ENCODE results near the gene CDH4. TPM values are rescaled to one million over a fixed set of nuclear protein-coding genes. Genes with fewer than 3 reads are reported as not detected.

The CDH4 gene
- polyA plus RNA-seq, 1 donor (not counting 4 experiments of a cell fraction or from before 2014, with no cell fraction given), result 2.2 TPM

DNA sequence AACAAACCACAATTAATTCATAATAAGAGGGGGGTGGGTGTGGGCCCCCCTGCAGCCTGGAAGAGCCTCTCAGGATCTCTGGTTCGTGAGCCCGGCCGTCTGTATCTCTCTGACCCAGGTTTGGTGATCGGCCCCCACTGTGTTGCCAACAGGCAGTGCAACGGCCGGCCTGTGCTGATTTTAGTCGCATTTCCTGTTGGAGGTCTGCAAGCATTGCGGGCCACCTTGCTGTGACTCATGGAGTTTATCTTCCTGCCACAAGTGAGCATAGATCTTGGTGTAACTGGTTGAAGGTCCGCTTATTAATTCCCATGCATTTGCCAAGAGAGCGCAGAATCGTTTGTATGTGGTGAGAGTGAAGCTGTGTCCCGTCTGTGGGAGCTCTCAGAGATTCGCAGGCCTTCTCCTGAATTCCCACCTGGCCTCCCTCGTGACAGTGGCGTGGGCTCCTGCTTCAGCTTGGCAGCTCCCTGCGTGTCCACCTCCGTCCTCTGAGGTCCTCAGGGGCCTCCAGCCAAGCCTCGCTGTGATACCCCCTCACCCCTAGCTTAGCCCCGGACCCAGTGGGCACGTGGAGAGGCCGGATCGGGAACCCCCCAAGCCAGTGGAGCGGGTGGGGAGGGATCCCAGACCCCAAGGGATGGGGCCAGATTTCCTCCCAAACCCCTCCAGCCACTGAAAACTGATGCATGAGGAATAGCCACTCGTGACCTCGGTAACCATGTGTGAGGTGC is 269.8 kb downstream of the CDH4 start:
- no peaks in the 10 kb centered on the region for H3K9me3 ChIP-seq (ENCODE audit: control insufficient read depth, low read depth, low read length)
- H3K27me3 ChIP-seq (ENCODE audit: control insufficient read depth, extremely low read depth, insufficient read depth, low read length), result no peaks in the 10 kb centered on the region
- no peaks in the 10 kb centered on the region for H3K9me1 ChIP-seq (ENCODE audit: control insufficient read depth, extremely low read depth, insufficient read depth, low read length)
- H3K4me3 ChIP-seq (ENCODE audit: control insufficient read depth in 2 of 3, extremely low read depth in 1 of 3, insufficient read depth in 2 of 3, low read depth in 1 of 3, low read length in 3 of 3), result no peak overlapping the region
- H3K4me1 ChIP-seq (ENCODE audit: control insufficient read depth, extremely low read depth, insufficient read depth, low read length), result no peaks in the 10 kb centered on the region
- no peak for DNase-seq (ENCODE audit: low read depth, low spot score)
- no peak overlapping the region for H3K27ac ChIP-seq (ENCODE audit: control insufficient read depth, insufficient read depth, low read length)
- TF ChIP-seq, protein P1, sequence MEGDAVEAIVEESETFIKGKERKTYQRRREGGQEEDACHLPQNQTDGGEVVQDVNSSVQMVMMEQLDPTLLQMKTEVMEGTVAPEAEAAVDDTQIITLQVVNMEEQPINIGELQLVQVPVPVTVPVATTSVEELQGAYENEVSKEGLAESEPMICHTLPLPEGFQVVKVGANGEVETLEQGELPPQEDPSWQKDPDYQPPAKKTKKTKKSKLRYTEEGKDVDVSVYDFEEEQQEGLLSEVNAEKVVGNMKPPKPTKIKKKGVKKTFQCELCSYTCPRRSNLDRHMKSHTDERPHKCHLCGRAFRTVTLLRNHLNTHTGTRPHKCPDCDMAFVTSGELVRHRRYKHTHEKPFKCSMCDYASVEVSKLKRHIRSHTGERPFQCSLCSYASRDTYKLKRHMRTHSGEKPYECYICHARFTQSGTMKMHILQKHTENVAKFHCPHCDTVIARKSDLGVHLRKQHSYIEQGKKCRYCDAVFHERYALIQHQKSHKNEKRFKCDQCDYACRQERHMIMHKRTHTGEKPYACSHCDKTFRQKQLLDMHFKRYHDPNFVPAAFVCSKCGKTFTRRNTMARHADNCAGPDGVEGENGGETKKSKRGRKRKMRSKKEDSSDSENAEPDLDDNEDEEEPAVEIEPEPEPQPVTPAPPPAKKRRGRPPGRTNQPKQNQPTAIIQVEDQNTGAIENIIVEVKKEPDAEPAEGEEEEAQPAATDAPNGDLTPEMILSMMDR (optimal IDR thresholded peaks at IDR 0.05 in 1 of 3, IDR thresholded peaks at IDR 0.05 in 1 of 3, conservative IDR thresholded peaks at IDR 0.05 in 1 of 3; ENCODE audit: extremely low read depth in 1 of 3, insufficient read depth in 2 of 3, low read length in 3 of 3), result no peak
- no peak for TF ChIP-seq EZH2 (IDR thresholded peaks at IDR 0.05; ENCODE audit: low read length)
- dilution Hi-C loops (cut with MboI; ENCODE audit: extremely low pct_ligation_motif_present, low sequenced_read_pairs), result no loop called here
- H3K36me3 ChIP-seq (ENCODE audit: control insufficient read depth in 2 of 2, extremely low read depth in 1 of 2, insufficient read depth in 2 of 2, low read length in 2 of 2), result no peaks in the 10 kb centered on the region
- H2AFZ ChIP-seq (ENCODE audit: control insufficient read depth, low read length), result no peak overlapping the region
- FAIRE-seq, result no peak
- H4K20me1 ChIP-seq (ENCODE audit: control insufficient read depth, extremely low read depth, insufficient read depth, low read length), result peaks cover 14% of the 10 kb centered on the region
- H3K4me2 ChIP-seq (ENCODE audit: control insufficient read depth, extremely low read depth, insufficient read depth, low read depth, low read length), result no peak overlapping the region
- no peak overlapping the region for H3K9ac ChIP-seq (ENCODE audit: control insufficient read depth, extremely low read depth, insufficient read depth, low read length)
- no peaks in the 10 kb centered on the region for H3K79me2 ChIP-seq (ENCODE audit: control insufficient read depth, insufficient read depth, low read length)

DNA sequence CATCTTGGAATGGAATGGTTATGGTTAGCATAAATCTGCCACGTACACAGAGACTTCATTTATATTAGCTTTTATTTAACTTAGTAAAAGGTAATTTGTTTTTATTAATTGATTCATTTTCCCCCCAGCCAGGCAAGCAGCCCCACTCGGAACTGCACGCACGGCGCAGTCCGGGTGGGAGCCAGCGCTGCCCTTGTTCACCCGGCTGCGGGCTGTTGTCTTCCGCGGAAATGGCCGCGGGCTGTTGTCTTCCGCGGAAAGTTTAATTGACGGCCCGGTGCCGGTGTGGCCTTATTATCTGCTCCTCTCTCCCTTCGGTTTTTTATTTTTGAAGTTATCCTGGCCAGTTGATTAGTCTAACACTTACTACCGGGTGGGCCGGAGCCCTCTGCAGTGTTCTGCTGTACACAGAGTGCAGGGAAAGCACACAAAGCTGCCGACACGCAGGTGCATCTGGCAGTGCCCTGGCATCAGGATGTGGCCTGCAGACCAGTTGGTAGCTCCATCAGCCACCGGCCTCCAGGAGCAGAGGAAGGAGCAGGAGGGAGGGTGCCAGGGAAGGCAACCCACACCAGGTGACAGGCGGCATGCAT is 270.5 kb downstream of the CDH4 start:
- H3K9ac ChIP-seq (ENCODE audit: control insufficient read depth, extremely low read depth, insufficient read depth, low read length), result no peak overlapping the region
- no peak overlapping the region for H3K4me2 ChIP-seq (ENCODE audit: control insufficient read depth, extremely low read depth, insufficient read depth, low read depth, low read length)
- no peak overlapping the region for H3K4me3 ChIP-seq (ENCODE audit: control insufficient read depth in 2 of 3, extremely low read depth in 1 of 3, insufficient read depth in 2 of 3, low read depth in 1 of 3, low read length in 3 of 3)
- no peaks in the 10 kb centered on the region for H3K27me3 ChIP-seq (ENCODE audit: control insufficient read depth, extremely low read depth, insufficient read depth, low read length)
- dilution Hi-C loops (cut with MboI; ENCODE audit: extremely low pct_ligation_motif_present, low sequenced_read_pairs), result no loop called here
- H3K79me2 ChIP-seq (ENCODE audit: control insufficient read depth, insufficient read depth, low read length), result no peaks in the 10 kb centered on the region
- no peaks in the 10 kb centered on the region for H3K9me3 ChIP-seq (ENCODE audit: control insufficient read depth, low read depth, low read length)
- no peak overlapping the region for H2AFZ ChIP-seq (ENCODE audit: control insufficient read depth, low read length)
- FAIRE-seq (no peak), DNase-seq (ENCODE audit: low read depth, low spot score) (no peak)
- H4K20me1 ChIP-seq (ENCODE audit: control insufficient read depth, extremely low read depth, insufficient read depth, low read length), result peaks cover 14% of the 10 kb centered on the region
- no peak overlapping the region for H3K27ac ChIP-seq (ENCODE audit: control insufficient read depth, insufficient read depth, low read length)
- no peaks in the 10 kb centered on the region for H3K4me1 ChIP-seq (ENCODE audit: control insufficient read depth, extremely low read depth, insufficient read depth, low read length)
- no peaks in the 10 kb centered on the region for H3K9me1 ChIP-seq (ENCODE audit: control insufficient read depth, extremely low read depth, insufficient read depth, low read length)
- no peaks in the 10 kb centered on the region for H3K36me3 ChIP-seq (ENCODE audit: control insufficient read depth in 2 of 2, extremely low read depth in 1 of 2, insufficient read depth in 2 of 2, low read length in 2 of 2)
- TF ChIP-seq EZH2 (IDR thresholded peaks at IDR 0.05; ENCODE audit: low read length), result no peak
- TF ChIP-seq, protein P1 (optimal IDR thresholded peaks at IDR 0.05 in 1 of 3, IDR thresholded peaks at IDR 0.05 in 1 of 3, conservative IDR thresholded peaks at IDR 0.05 in 1 of 3; ENCODE audit: extremely low read depth in 1 of 3, insufficient read depth in 2 of 3, low read length in 3 of 3), result no peak

Data from keratinocyte (primary cell).